GM10266 (cell line): ENCODE data around the gene SGSM2.
A peak's percentile ranks its signal among the peaks of the same experiment; 100 is the strongest.

Source experiments
- DNase-seq: peaks from one replicate; pipeline ENCODE4 v3.0.0; 2012; ENCODE audit errors: extremely low spot score
- CTCF ChIP-seq: IDR thresholded peaks from 2 replicates; pipeline ENCODE4 v1.5.1; 2012; ENCODE audit warnings: mild to moderate bottlenecking, low read depth; ENCODE audit not compliant: control insufficient read depth, insufficient read depth; ENCODE audit errors: missing control alignments

SGSM2 gene

GRCh38 chr17:2412561-2413021 is 75.3 kb downstream of the SGSM2 start:
- no peak for DNase-seq
- no peak for TF ChIP-seq CTCF

- DNase-seq: no peak
- no peak for TF ChIP-seq CTCF
Measured at GRCh38 chr17:2414446-2415064, 77.3 kb downstream of the SGSM2 start.

- TF ChIP-seq CTCF: no peak
- DNase-seq: no peak
Measured at GRCh38 chr17:2415081-2415480, 77.8 kb downstream of the SGSM2 start.

- peak; percentile 99 for TF ChIP-seq CTCF
- peak; percentile 83 for DNase-seq
Measured at GRCh38 chr17:2416010-2416734, 78.9 kb downstream of the SGSM2 start.

- TF ChIP-seq CTCF: no peak
- DNase-seq: no peak
Measured at GRCh38 chr17:2418572-2418971, 81.3 kb downstream of the SGSM2 start.

- no peak for DNase-seq
- no peak for TF ChIP-seq CTCF
Measured at GRCh38 chr17:2419486-2419885, 82.2 kb downstream of the SGSM2 start.

GRCh38 chr17:2420176-2420575 is 82.9 kb downstream of the SGSM2 start:
- no peak for DNase-seq
- no peak for TF ChIP-seq CTCF
